ENCODE data around the gene LYPD5.
A peak's percentile ranks its signal among the peaks of the same experiment; 100 is the strongest.
"Not testable (repeated sequence)": the region's sequence is repeated elsewhere in the genome, so short reads cannot be mapped to it uniquely, and the experiment has no call there.

LYPD5 gene

DNA sequence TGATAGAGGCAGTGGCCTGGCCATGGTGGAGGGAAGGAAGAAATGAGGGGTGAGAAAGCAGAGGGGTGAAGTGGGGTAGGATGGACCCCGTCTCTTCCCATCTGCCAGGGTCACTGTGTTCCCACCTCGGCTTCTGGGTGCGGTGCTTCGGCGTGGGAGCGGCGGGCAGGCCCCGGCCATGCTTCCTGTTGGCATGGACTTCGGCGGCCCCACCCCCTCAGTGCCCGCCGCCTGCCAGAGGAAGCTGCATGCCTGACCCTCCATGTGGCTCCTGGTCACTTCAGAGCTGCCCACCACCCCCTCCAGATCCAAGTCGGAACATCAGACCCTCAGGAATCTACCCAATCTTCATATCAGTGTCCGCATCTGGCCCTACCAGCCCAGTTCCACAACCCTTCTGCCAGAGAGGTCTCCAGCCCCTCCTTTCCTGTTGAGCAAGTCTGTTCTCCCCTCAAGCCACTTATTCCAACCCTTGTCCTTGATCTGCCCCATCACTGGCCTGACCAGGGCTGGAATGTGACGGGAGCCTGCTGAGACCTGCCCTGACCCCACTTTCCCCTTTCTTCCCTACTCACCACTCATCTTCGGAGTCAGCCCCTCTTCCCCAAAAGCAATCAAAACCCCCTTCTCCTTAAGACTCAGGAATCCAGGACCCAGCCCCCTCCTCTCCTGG lies 23.0 kb downstream of the LYPD5 start:
- DNase-seq (ENCODE audit: low read depth in 2 of 3, low spot score in 1 of 3): no peak

DNA sequence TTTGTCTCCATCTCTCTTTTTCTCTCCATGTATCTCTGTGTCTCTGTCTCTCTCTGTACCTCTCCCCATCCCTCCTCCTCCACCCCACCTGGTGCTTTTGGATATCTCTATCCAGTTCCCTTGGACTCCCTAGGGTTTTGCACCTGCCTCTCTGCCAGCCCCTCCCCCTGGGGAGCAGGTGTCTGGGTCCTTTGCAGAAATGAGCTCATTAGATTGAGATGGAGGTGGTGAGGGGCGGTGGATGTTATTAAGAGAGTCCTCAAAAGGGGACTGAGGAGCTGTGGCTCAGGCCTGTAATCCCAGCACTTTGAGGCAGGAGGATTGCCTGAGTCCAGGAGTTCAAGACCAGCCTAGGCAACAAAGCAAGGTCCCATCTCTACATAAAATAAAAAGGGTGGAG lies 23.6 kb downstream of the LYPD5 start:
- no peak for DNase-seq (ENCODE audit: low read depth in 2 of 3, low spot score in 1 of 3)

DNA sequence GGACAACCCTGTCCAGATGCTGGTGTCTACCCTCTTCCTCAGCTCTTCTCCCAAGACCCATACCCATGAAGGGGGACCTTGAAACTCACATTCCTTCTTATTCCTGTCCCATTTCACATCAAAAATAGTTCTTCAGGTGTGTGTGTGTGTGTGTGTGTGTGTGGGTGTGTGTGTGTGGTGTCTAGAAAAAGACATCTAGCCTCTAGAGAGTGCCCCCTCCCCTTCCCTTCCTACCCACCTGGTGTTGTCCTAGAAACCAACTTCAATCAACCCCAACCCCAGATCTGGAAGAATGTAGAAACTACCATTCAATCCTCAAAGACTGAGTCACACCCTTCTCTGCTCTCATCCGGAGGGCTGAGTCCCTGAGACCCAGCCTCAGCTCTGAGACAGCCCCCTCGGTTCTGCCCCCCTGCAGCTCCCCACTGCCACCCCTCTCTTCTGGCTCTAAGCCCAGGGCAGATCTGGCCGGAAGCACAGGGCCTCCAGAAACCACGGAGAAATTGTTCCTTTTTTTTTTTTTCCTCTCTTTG lies 25.0 kb downstream of the LYPD5 start:
- DNase-seq (ENCODE audit: low read depth in 2 of 3, low spot score in 1 of 3): no peak

DNA sequence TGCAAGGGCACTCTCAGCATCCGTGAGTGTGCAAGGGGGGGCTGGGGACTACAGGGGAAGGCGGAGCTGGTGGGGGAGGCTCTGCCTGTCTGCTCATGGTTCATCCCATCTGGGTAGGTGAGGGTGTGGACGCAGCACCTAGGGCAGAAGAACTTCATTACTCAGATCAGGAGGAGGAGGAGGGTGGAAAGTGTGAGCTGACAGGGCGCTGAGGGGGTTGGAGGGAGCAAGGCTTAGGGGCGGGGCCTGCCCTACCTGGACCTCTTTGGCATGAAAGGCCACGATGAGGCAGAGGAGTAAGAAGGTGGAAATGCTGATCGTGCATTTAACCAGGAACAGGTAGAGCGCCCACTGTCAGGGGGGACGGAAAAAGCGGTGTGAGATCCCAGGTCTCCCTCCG lies 26.0 kb downstream of the LYPD5 start:
- DNase-seq (ENCODE audit: low read depth in 2 of 3, low spot score in 1 of 3): peak in 2 of 3 donors; percentile 61 to 74

DNA sequence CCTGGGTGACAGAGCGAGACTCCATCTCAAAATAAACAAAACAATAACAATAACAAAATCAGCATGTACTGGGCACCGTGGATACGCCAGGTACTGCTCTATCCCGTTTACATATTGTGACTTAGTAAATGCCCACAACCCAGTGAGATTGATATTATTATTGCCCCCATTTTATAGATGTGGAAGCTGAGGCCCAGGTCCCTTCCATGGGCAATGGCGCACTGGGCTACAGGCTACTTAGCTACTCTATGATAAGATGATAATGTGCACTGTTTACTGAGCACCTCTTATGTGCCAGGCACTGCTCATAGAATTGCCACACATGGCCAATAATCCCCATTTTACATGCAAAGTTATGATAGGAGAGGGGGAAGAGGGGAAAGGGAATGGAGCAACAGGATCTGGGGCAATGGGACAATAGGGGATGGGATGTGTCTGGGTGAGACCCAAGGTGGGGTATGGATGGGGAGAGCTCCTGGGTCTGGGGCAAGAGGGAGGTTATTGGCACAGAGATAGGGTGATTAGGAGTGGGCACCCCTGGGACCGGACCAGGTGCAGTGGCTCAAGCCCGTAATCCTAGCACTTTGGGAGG lies 26.9 kb downstream of the LYPD5 start:
- DNase-seq (ENCODE audit: low read depth in 2 of 3, low spot score in 1 of 3): no peak

DNA sequence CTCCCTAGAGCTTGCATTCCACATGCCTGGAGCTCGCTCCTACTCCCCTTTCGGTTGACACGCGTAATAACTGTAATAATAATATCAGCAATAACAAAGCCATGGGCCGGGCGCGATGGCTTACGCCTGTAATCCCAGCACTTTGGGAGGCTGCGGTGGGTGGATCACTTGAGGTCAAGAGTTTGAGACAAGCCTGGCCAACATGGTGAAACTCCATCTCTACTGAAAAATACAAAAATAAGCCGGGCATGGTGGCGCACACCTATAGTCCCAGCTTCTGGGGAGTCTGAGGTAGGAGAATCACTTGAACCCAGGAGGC lies 27.3 kb downstream of the LYPD5 start:
- DNase-seq (ENCODE audit: low read depth in 2 of 3, low spot score in 1 of 3): not testable (repeated sequence)

DNA sequence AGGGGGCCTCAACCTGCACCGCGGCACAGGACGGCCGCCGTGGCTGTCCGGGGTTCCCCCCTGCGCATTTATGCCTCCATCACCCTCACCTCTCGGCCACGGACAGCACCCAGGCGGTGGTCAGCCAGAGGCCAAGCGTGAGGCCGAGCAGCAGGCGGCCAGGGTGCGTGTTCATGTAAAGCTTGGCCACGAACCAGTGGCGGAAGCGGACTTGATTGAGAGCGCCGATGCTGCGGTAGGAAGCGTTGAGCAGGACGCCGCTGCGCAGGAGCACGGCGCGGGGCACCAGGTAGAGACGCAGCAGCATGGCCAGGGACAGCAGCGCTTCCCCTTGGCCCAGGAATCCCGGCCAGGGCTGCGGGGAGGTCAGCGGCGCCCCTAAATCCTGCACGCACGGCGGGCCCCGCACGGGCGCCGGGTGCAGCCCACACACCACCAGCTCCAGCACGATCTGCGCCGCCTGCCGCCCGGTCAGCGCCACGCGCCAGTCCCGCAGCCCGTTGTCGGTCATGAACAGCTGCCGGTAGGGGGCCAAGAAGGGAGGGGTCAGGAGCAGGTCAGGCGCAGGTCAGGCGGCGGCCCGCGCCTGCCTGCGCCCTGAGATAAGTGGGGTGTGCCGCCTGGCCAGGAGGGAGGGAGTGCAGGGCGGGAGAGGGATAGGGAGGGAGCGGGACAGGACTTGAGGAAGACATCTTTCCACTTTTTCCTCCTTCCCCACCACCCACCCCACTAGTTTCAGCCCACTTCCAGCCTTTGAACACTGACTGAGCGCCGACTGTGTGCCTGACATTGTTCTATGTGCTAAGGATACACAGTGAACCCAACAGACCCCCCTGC lies 27.9 kb downstream of the LYPD5 start:
- no peak for DNase-seq (ENCODE audit: low read depth in 2 of 3, low spot score in 1 of 3)

DNA sequence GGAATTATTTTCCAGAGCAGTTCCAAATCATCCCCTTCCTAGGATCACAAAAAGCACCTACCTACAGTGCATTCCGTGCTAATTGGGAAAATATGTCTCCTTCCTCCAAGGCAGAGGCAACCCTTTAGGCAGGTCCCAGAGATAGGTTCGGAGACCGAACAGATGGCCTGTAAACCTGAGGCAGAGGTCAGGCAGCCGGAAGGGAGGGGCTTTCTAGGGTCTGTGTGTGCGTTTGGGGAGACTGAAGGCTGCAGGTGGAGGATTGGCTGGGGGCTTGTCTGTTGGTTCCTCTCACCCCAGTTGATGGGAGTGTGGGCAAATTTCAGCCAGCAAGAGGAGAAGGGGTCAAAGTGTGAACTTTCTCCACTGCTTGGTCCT lies 28.5 kb downstream of the LYPD5 start:
- no peak for DNase-seq (ENCODE audit: low read depth in 2 of 3, low spot score in 1 of 3)

DNA sequence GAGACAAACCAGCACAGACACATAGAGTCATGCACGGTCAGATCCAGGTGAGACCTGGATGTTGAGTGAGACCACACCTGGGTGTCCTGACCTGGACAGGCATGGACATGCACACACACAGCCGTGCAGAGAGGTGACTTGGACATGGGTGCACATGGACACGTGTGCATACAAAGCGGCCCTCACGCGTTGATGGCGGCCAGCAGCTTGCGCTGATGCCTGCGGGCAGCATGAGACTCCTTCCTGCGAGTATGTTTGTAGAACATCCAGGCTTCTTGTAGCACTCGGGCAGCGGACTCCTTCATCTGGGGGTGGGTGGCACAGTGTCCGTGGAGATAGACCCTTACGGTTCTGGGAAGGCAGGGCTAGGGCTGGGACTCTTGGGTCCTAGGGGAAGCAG lies 33.0 kb downstream of the LYPD5 start:
- no peak for DNase-seq (ENCODE audit: low read depth in 2 of 3, low spot score in 1 of 3)

DNA sequence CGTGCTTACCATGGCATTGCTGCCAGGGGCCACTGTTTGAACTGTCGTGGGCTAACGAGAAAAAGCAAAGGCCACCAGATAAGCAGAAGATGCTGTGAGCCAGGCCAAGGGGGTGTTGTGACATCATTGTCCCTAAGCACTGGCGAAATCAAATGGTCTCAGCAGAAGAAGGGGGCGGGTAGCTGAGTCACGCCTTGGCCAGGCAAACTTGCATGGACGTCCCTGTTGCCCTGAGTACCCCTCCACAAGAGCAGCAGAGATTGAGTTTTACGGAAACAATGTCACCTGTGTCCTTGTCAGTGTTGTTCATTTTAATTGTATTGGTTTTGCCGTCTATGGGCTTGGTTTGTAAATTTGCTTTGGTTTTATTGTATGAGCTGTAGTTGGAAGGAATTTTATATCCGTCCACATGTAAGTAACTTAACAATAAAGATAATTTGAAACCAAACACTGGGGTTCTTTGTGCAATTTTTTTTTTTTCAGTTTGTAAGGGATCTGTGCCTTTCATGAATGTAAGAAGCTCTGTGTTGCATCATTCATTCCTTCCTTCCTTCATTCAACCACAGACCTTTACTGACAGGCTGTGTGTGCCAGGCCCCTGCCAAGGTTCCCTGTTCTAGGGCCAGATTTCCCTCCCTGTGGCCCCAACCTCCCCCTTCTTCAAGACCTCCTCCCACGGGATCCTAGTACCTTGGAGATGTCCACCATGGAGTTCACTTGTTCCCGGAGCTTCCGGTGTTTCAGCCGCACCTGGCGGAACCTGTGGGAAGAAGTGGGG lies 33.8 kb downstream of the LYPD5 start:
- no peak for DNase-seq (ENCODE audit: low read depth in 2 of 3, low spot score in 1 of 3)

DNA sequence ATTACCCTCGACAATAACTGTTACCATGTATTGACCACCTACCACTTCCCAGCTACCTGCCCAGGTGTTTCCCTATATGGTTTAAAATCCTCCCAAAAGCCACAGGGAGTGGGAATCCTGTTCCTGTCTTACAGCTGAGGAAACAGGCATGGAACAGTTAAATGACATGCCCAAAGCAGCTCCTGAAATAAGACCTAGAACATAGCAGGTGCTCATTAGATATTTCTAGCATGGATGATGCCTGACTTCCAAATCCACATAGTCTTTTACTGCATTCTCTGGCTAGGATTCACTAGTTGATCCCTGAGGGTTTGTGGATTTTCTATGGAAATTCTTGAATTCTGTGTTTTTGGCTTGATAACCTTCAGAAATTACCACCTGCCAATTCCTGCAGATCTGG lies 34.4 kb downstream of the LYPD5 start:
- DNase-seq (ENCODE audit: low read depth in 2 of 3, low spot score in 1 of 3): no peak

DNA sequence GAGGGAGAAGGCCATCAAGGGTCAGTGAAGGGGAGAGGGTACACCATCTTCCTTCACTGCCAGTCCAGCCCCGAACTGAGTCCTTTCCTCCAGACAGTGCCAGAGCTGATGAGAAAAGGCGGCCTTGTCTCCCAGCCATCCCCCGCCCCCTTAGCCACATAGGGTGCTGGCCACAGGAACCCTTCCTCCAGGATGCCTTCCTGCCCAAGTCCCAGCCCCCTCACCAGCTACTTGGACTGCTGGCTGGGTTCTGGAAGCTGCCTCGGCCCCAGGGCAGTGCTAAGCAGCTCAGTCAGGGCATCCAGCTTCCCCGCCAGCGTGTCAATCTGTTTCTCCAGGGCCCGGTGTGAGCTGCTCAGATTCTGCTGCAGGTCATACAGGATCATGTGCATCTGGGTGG lies 34.9 kb downstream of the LYPD5 start:
- no peak for DNase-seq (ENCODE audit: low read depth in 2 of 3, low spot score in 1 of 3)

DNA sequence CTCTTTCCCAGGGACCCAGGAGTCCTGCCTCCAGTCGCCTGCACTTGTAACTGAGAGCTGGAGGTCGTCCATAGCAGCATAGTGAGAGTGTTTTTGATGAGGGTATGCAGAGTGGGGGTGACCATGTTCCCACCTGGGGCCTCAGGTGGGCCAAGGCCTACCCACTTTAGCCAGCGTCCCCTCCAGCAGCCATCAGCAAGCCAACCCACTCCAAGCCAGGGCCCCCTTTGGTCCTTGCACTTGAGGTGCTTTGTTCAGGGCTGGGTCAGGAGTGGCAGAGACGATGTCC lies 35.5 kb downstream of the LYPD5 start:
- DNase-seq (ENCODE audit: low read depth in 2 of 3, low spot score in 1 of 3): no peak

DNA sequence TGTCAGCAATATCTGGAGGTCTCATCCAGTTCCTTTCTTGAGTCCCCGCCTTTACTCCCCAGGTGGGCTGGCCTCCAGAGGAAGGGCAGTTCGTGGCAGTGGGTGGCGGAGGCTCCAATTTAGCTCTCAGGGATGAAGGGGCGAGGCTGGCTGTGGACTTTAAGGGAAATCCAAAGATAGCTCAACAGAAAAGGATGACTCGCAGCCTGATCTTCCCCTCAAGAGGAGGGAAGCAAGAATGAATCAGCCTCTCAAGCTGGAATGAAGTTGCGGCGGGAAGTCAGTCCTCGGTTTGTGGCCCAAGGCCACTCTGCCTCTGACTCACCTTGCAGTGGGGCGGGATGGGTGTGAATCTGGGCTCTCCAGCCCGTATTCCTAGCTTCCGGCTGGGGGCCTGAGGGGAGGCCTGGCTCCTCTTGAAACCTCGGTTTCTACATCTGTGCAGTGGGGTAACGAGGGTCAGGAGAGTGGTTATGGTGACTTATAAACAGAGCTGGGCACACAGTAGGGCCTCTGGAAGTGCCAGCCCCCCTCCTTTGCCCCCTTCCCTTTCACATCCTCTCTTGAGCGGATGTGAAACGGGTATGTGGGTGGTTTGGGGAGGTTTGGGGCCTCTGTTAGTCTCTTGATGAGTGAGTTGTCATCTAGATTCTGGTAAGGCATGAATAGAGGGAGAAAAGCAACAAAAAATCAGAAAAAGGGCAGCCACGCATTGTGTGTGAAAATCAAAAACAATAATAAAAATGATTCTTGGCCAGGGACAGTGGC lies 37.0 kb downstream of the LYPD5 start:
- DNase-seq (ENCODE audit: low read depth in 2 of 3, low spot score in 1 of 3): peak; percentile 75 to 86 (median 85)

DNA sequence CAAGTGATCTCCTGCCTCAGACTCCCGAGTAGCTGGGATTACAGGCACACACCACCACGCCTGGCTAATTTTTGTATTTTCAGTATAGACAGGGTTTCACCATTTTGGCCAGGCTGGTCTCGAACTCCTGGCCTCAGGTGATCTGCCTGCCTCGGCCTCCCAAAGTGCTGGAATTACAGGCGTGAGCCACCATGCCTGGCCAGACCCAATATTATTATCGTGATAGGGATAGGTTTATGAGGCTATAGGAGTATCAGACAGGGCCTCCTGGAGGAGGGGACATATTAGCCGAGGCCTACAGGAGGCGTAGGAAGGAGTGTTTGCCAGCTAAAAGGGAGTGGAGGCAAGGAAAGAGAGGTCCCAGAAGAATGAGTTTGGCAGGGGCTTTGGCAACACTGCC lies 37.6 kb downstream of the LYPD5 start:
- DNase-seq (ENCODE audit: low read depth in 2 of 3, low spot score in 1 of 3): not testable (repeated sequence)

DNA sequence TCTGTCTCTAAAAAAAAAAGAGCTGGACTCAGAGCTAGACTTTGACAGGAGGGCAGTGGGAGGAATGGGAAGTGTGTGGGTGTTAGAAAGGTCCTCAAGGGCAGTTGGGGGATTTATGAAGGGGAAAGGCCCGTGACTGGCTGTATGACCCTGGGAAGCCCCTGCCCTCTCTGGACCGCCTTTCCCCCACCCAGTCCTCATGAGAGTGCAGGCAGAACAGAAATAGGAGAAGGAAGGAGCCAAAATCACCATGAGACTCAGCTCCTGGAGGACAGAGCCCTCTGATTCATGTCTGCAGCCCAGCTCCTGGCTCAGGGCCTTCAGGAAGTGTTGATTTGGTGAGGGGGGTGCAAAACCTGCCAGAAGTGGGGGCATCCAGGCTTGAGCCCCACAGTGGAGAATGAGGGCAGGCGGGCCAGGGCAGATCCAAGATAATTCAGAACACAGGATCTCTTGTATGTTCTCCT lies 38.7 kb downstream of the LYPD5 start:
- no peak for DNase-seq (ENCODE audit: low read depth in 2 of 3, low spot score in 1 of 3)

DNA sequence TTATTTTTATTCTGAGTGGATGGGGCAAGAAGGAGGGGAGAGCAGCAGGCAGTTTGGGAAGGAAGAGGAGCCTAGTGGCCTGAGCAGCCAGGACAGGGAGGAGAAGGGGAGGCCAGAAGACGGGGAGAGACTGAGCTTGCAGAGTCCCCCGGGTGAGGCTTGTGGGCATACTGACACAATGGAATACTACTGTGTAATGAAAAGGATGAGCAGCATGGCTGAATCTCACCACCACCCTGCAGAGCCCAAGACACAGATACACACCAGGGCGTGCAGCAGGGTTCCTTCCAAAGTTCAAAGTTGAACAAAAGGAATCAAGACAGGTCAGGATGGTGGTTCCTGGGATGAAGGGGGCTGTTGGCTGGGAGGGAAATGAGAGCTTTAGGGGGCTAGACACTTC lies 39.4 kb downstream of the LYPD5 start:
- no peak for DNase-seq (ENCODE audit: low read depth in 2 of 3, low spot score in 1 of 3)

DNA sequence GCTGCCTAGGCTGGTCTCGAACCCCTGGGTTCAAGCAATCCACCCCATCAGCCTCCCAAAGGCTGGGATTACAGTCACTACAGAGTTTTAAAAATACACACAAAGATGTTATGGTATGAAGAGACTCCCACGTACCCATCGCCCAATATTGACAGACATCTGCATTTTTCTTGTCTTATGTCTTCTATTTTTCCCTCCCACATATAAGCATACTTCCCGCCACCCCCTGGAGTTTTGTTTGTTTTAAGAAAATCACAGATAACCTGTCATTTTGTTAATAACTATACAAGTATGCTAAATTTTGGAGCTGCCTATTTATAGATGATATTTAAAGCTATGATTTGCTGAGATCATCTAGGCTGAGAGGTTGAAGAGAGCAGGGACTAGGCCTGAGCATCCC lies 41.3 kb downstream of the LYPD5 start:
- no peak for DNase-seq (ENCODE audit: low read depth in 2 of 3, low spot score in 1 of 3)

DNA sequence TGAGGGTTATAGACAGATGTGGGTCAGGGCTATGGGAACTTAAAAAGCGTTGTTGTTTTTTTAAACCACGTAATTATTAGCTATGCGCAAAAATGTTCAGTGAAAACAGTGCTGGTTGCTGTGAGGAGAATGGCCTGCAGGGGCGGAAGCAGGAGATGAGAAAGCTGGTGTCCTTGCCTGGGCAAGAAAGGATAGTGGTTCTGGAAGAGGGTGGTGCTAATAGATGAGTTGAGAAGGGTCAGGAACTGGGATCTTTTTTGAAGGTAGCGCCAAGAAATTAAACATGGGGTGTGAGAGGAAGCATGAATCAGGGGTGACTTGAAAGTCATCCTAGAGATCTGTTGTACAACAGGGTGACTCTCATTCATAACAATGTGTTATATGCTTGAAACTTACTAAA lies 42.7 kb downstream of the LYPD5 start:
- DNase-seq (ENCODE audit: low read depth in 2 of 3, low spot score in 1 of 3): no peak

DNA sequence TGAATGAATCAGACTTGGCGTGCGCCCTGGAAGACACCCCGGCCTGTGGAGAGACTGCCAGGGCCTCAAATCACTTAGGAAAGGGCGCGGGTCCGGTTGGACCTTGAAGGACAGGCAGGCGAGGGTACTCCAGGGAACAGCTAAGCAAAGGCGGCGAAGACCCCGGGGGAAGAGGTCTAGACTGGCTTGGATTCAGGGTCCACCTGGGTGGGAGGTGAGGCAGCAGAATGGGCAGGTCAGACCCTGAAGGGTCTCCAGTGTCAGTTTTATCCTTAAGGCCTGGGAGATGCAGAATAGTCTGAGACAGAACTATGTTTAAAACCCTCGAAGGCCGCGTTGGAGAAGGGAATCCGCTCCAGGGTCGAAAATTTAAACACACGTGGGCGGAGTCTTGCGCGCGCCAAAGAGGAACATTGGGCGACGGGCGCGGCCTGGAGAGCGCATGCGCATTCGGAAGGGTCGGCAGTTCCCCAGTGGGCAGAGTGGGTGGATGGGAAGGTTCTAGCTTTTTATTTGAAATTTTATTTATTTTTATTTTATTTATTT lies 46.9 kb downstream of the LYPD5 start:
- peak; percentile 68 to 81 (median 75) for DNase-seq (ENCODE audit: low read depth in 2 of 3, low spot score in 1 of 3)
